C4-2B (cell line): Measurements from ENCODE around the gene IFT57.
A peak's percentile ranks its signal among the peaks of the same experiment; 100 is the strongest.

Source experiments
- H3K27ac ChIP-seq: fragments of 450-650 bp; 2 replicates; pipeline ENCODE4 v1.5.1; 2017
- CTCF ChIP-seq: fragments of 450-650 bp; conservative IDR thresholded peaks from 2 replicates; pipeline ENCODE4 v1.5.1; 2017; ENCODE audit warnings: mild to moderate bottlenecking
- ZFX ChIP-seq: fragments of 450-650 bp; IDR thresholded peaks from 2 replicates; pipeline ENCODE4 v1.6.1; 2017

IFT57 gene

GRCh38 chr3:108228286-108228685 is 6.1 kb upstream of the IFT57 start:
- no peak overlapping the region for H3K27ac ChIP-seq
- TF ChIP-seq ZFX (no peak), CTCF (no peak)

GRCh38 chr3:108227131-108227530 is 4.9 kb upstream of the IFT57 start:
- H3K27ac ChIP-seq: no peak overlapping the region
- no peak for TF ChIP-seq ZFX
- no peak for TF ChIP-seq CTCF

- no peak for TF ChIP-seq CTCF
- no peak for TF ChIP-seq ZFX
Observed at GRCh38 chr3:108225221-108225620, 3.0 kb upstream of the IFT57 start.

GRCh38 chr3:108223928-108224327 is 1.7 kb upstream of the IFT57 start:
- no peak overlapping the region for H3K27ac ChIP-seq
- no peak for TF ChIP-seq ZFX
- no peak for TF ChIP-seq CTCF

More at GRCh38 chr3:108225221-108225620, 3.0 kb upstream of the IFT57 start:
- H3K27ac ChIP-seq: no peak overlapping the region

GRCh38 chr3:108222853-108223565 is 785 bp upstream of the IFT57 start:
- peak overlapping the region; percentile 54; the same call in 1 of the 2 replicates for H3K27ac ChIP-seq
- no peak for TF ChIP-seq CTCF
- TF ChIP-seq ZFX: no peak

GRCh38 chr3:108221393-108221792 is 831 bp downstream of the IFT57 start:
- H3K27ac ChIP-seq: no peak overlapping the region; the same call in 1 of the 2 replicates
- no peak for TF ChIP-seq CTCF
- no peak for TF ChIP-seq ZFX

- H3K27ac ChIP-seq: no peak overlapping the region
- no peak for TF ChIP-seq ZFX
- no peak for TF ChIP-seq CTCF
Observed at GRCh38 chr3:108219336-108219735, 2.9 kb downstream of the IFT57 start.
